Measurements from ENCODE around the gene ZBED3.
A peak's percentile ranks its signal among the peaks of the same experiment; 100 is the strongest.
"Not testable (repeated sequence)": the region's sequence is repeated elsewhere in the genome, so short reads cannot be mapped to it uniquely, and the experiment has no call there.

The ZBED3 gene

GRCh38 chr5:77080479-77080878 lies 6.6 kb downstream of the ZBED3 start:
- not testable (repeated sequence) for DNase-seq

DNA sequence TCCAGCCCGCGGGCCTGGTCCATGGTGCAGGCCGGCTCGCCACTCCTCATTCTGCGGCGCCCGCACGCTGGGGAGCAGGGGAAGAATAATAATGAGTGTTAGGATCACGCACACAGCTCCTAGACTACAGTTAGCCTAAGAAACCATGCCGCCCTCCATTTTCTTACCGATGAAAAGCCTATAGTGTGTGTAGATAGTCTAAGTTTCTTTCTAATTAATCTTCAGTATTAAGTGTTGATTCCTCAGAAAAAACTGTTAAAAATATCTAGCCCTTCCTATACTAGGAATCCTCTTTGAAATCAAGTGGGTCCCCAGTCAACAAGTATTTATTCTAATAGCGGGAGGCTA lies 9.3 kb downstream of the ZBED3 start:
- DNase-seq, result no peak

DNA sequence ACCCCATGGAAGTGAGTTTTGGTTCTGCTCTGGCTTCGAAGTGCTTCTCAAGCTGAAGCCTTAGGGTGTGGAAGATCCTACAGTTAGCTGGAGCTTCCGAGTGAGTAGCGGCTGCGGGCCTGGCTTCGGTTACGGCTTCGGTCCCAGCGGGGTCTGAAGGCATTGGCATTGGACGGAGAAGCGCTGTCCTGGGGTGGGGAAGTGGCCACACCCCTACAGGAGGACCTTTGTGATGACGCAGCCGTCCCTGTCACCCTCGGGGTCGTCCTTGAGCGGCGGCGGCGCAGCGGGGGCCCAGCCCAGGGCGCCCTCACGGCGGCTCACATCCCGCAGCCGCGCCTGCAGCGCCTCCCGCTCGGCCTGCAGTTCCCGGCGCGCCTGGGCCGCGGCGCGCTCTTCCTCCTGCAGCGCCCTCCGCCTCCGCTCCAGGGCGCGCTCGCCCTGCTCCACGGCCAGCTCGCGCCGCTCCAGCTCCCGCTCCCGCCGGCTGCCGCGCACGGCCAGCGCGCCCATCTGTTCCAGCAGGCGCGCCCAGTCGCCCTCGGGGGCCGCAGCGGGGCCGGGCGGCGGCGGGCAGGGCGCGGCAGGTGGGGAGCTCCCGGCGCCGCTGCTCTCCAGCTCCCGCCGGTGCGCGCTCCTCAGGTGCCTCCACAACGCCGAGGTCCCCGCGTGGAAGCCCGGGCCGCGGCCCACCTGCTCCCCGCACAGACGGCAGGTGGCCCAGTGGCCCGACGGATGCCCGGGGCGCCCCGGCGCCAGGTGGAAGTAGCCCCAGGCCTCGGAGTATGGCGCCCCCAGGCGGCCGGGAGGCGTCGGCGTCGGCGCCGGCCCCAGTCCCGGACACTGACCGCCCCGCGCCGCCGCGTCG lies 9.9 kb downstream of the ZBED3 start:
- peak; percentile 85 for DNase-seq

GRCh38 chr5:77074745-77075144 lies 12.3 kb downstream of the ZBED3 start:
- DNase-seq, result no peak

- no peak for DNase-seq
Measured at GRCh38 chr5:77073667-77074066, 13.4 kb downstream of the ZBED3 start.

DNA sequence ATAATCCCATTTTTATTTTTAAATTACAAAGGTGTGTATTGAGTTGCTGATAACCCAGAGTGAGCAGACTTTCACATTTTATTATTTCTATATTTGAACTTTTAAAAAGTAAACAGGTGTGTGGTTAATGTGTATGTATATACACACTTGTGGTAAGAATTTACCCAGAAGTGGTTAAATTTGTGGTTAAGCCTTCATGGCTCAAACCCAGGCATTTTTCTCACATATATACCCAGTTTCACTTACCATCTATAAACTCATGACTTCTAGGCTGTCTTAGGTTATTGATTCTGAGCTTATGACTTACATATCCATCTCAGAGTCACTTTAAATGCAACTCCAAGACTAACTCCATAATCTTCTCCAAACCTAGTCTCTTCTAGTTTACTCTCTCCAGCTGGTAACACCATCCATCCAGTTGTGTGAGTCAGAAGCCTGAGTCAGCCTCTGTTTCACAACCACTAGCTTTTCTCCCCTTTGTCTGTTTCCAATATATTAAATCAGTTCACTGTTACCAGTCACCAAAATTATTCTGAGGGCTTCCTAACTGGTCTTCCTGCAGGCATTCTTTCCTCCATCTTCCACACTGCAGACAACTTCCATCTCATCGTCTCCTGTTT lies 20.2 kb downstream of the ZBED3 start:
- no peak for DNase-seq

DNA sequence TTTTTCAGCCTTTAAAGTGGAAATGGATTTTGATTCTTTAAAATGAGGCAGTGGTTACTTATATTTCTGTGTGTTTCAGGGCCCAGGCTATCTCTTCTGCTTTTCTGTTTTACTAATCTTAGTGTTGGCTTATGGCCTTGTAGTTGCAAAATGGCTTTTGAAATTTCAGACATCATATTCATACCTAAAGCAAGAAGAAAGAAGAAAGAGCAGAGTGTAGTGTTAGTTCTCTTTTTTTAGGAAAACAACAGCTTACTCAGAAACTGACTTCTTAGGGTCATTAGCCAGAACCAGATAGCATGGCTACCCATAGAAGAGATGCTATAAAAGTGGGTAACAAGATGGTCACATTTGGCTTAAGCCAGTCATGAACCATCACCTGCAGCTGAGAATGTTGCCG lies 20.9 kb downstream of the ZBED3 start:
- no peak for DNase-seq

- DNase-seq, result no peak
Measured at GRCh38 chr5:77065256-77065655, 21.8 kb downstream of the ZBED3 start.

- no peak for DNase-seq
Measured at GRCh38 chr5:77064040-77064439, 23.0 kb downstream of the ZBED3 start.

DNA sequence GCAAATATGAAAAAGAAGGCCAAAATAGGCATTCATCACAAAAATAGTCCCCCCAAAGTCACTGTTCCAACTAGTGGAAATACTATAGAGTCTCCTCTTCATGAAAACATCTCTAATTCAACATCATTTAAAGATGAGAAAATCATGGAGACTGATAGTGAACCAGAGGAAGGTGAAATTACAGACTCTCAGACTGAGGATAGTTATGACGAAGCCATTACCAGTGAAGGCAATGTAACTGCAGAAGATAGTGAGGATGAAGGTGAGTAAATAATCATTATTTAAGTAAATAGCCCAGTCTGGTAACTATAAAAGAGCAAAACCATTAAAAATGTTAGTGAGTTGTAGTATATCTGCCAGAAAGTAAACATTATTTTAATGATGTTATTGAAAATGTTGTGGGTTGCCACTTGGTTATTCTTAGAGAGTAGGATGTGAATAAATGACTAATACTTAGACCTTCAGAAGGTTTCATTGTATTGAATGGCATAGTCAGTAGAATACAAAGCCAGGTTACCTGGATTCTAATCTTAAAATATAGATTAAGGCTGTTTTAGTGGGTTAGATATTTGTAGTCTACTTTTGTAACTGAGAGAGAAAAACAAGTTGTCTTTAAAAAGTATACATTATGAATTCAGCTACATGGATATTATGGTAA lies 40.5 kb downstream of the ZBED3 start:
- DNase-seq, result no peak

GRCh38 chr5:77035950-77036349 lies 51.1 kb downstream of the ZBED3 start:
- DNase-seq, result no peak

DNA sequence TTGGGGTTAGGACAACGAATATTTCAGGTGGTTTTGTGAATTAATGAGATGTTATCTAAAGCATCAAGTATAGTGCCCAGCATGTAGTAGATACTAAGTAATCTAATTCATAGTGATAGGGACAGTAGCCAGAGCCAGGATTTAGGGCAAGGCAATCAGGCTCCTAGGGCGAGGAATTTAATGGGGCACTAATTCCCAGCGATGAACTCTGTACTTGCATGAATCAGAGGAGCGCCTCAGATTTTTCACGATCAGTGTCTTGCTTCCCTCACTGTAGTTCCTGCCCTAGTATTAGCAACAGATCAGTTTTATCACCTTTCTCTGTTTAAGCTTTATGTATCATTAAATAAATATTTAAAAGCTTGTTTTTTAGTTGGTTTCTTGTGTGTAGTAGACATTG lies 53.7 kb downstream of the ZBED3 start:
- DNase-seq, result no peak

- no peak for DNase-seq
Measured at GRCh38 chr5:77032635-77033034, 54.5 kb downstream of the ZBED3 start.

GRCh38 chr5:77031891-77032290 lies 55.2 kb downstream of the ZBED3 start:
- no peak for DNase-seq

DNA sequence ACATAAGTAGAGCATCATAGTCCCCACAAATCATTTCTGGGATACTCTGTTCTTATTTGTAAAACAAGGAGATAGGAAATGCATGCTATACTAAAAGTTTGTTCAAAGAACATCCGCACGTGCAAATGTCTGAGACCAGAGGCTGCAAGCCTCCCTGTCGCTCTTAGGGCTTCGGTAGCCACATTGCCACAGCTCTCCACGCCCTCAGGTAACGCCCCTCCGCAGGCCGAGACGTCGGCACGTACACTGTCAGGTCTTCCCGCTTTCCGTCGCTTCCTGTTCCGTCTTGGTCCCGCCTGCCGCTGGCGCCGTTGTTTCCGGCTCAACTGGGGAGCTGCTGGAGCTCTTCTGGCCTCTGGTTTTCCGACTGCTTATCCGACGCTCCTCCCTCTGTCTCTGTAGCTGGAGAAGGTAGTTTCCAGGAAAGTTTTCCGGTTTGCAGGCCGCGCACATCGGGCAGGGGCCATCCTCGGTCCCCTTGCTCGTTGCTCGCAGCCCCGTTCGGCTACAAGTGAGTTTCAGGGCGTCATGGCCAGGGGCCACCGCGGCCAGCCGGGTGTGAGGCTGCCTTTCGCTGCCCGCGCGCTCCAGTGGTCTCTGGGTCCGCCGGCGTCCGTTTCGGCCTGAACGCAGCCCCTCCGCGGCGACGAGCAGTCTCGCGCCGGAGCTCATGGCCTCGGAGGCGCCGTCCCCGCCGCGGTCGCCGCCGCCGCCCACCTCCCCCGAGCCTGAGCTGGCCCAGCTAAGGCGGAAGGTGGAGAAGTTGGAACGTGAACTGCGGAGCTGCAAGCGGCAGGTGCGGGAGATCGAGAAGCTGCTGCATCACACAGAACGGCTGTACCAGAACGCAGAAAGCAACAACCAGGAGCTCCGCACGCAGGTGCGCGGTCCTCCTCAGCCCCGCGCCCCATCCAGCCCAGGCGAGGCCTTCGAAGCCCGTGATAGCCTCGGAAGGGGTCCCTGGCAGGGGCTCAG lies 56.7 kb downstream of the ZBED3 start, which contains the start of gene AGGF1:
AGGF1 (plus strand) TSS at position 308 of the 975 bp plus-strand sequence; CDS start at position 671, 363 bp downstream.
- peak; percentile 94 for DNase-seq

DNA sequence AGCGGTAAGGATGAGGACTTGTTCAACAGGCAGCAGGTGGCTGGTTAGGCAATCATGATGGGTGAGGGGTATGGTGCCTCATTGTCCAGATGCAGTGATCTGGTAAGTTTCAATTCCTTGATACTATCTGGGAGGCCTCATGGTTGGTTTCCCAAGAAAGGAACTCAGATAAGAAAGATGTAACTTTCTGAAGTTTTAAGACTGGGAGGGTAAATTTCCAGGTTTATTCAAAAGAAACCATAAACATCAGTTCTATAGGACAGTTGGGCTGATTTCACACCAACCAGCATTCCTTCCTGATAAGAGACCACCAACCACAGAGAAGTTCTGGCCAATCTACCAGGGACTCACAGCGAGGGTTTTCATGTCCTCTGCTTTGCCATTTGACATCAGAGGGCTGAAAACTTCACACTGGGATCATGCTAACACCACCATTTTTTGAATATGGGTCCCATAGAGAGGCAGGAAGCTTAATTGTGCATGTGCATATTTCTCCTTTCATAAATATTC lies 57.7 kb downstream of the ZBED3 start:
- DNase-seq, result no peak

- DNase-seq, result no peak
Measured at GRCh38 chr5:77028631-77029375, 58.3 kb downstream of the ZBED3 start.

DNA sequence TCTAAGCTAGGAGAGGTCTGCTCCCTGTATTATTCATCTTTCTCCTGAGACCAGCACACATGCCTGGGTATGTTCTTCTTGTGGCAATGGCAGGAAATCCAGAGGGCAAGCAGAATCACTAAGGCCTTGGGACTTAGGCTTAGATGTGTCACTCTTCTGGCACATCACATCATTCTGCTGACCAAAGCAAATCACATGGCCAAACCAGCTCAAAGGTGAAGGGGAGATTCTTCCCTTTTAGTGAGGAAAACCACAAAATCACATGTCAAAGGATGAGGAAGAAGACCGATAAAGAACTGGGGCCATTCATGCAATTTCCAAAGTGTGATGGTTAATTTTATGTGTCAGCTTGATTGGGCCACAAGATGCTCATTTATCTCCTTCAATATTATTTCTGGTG lies 62.6 kb downstream of the ZBED3 start:
- no peak for DNase-seq

DNA sequence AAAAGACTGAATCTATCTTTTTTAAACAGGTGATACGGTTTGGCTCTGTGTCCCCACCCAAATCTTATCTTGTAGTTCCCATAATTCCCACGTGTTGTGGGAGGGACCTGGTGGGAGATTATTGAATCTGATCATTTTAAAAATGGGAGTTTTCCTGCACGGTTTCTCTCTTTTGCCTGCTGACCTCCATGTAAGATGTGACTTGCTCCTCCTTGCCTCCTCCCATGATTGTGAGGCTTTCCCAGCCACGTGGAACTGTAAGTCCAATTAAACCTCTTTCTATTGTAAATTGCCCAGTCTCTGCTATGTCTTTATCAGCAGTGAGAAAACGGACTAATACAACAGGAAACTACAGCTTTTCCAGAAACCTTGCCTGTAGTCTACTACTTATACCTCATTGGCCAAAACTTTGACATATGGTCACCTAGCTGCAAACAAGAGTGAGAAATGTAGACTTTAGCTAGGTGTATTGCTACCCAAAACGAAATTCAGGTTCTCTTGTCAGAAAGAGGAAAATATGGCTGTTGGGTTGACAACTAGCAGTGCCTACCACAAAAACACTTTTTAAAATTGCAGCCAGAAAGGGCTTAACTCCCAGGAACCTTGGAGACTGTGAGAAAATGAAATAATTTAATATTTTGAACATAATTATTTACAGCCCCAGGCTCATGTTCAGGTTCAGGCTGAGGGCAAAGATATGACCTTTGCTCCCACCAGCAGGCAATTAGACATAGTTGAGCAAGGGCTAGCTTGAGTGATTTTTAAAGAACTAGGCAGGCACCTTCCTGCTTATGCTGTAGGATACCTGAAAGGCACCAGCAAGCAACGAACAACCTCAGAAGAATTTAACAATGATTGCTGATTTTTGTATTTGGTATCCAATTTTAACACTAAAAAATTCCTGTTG lies 64.3 kb downstream of the ZBED3 start:
- no peak for DNase-seq
